Measurements from ENCODE around the gene PPP6R1. TPM values are rescaled to one million over a fixed set of nuclear protein-coding genes. Genes with fewer than 3 reads are reported as not detected.
A peak's percentile ranks its signal among the peaks of the same experiment; 100 is the strongest.

The PPP6R1 gene
- total and polyA plus RNA-seq, 2 of the 13 experiments (the other 11 are each of a cell fraction or from before 2014, with no cell fraction given): 25.8 to 54.0 TPM

- TF ChIP-seq, protein P1, sequence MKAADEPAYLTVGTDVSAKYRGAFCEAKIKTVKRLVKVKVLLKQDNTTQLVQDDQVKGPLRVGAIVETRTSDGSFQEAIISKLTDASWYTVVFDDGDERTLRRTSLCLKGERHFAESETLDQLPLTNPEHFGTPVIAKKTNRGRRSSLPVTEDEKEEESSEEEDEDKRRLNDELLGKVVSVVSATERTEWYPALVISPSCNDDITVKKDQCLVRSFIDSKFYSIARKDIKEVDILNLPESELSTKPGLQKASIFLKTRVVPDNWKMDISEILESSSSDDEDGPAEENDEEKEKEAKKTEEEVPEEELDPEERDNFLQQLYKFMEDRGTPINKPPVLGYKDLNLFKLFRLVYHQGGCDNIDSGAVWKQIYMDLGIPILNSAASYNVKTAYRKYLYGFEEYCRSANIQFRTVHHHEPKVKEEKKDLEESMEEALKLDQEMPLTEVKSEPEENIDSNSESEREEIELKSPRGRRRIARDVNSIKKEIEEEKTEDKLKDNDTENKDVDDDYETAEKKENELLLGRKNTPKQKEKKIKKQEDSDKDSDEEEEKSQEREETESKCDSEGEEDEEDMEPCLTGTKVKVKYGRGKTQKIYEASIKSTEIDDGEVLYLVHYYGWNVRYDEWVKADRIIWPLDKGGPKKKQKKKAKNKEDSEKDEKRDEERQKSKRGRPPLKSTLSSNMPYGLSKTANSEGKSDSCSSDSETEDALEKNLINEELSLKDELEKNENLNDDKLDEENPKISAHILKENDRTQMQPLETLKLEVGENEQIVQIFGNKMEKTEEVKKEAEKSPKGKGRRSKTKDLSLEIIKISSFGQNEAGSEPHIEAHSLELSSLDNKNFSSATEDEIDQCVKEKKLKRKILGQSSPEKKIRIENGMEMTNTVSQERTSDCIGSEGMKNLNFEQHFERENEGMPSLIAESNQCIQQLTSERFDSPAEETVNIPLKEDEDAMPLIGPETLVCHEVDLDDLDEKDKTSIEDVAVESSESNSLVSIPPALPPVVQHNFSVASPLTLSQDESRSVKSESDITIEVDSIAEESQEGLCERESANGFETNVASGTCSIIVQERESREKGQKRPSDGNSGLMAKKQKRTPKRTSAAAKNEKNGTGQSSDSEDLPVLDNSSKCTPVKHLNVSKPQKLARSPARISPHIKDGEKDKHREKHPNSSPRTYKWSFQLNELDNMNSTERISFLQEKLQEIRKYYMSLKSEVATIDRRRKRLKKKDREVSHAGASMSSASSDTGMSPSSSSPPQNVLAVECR (CRISPR knock-in tag; IDR thresholded peaks at IDR 0.05; ENCODE audit: borderline replicate concordance): no peak
- TF ChIP-seq RAD21 (CRISPR knock-in tag; IDR thresholded peaks at IDR 0.05) (peak; percentile 81), GATA4 (IDR thresholded peaks at IDR 0.05; ENCODE audit: borderline replicate concordance, low read depth) (no peak)
These were observed 46.4 kb downstream of the PPP6R1 start (continued) for GRCh38 chr19:55212447-55212846.

DNA sequence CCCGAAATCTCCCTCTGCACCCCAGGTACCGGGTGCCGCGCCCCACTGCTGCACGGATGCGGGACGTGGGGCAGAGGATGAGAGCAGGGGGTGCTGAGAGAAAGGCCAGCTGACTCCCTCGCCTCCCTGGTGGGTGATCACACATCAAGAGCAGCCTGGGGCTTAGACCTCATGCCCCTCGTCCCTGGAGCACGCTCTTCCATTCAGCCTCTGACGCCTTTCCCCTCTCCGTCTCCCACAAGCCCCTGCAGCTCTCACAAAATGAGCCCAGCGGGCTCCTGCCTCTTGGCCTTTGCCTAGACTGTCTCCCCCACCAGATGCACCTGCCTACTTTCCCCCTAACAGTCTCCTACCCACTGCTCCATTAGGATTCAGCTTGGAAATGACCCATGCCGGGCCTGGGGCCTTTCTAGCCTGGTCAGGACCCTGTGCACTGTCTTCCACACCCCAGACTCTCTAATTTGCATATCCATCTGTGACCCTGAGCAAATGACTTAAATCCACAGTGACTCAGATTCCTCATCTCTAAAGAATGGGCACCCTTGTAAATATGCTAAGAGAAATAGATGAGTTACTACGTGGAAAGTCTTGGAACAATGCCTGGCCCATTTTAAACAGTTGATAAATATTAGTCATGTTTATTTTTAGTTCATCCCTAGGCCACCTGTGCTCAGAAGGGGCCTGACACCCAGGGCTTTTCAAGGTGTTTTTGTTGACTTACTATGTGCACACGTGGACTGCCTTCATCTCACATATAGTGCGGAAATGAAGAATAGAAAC lies 48.9 kb downstream of the PPP6R1 start:
- Histone ChIP-seq H3K27ac (ENCODE audit: extremely low read length, insufficient read depth, low read length) (peak overlapping the region; percentile 85), H3K9ac (ENCODE audit: insufficient read depth, low read depth, low read length) (peak overlapping the region; percentile 84), H2AFZ (ENCODE audit: low read length) (no peak overlapping the region), H3K4me3 (replicated peaks in 1 of 3; ENCODE audit: insufficient read depth in 1 of 3, low read depth in 2 of 3, low read length in 3 of 3) (peak overlapping the region; percentile 19 to 69 (median 21); a peak in 3 of 6 replicates), H4K20me1 (ENCODE audit: insufficient read depth, low read length) (no peaks in the 10 kb centered on the region), H3K4me1 (ENCODE audit: insufficient read depth, low read length) (peaks cover 65% of the 10 kb centered on the region), H3K27me3 (ENCODE audit: control insufficient read depth in 1 of 2, insufficient read depth in 2 of 2, low read length in 2 of 2) (no peaks in the 10 kb centered on the region; a peak in 1 of 5 replicates), H3K9me3 (ENCODE audit: low read length) (no peaks in the 10 kb centered on the region), H3K36me3 (replicated peaks in 1 of 2; ENCODE audit: control insufficient read depth in 1 of 2, insufficient read depth in 2 of 2, low read length in 2 of 2) (peaks cover 3 to 10% of the 10 kb centered on the region in 2 experiments; a peak in 3 of 5 replicates), H3K79me2 (ENCODE audit: insufficient read depth, low read length) (peaks cover 10% of the 10 kb centered on the region), H3K4me2 (ENCODE audit: low read depth, low read length) (peak overlapping the region; percentile 93)
- in situ Hi-C loops (cut with HindIII; ENCODE audit: extremely low pct_ligation_motif_present, low pct_unique_long_range_greater_than_20kb) (no loop called here), intact Hi-C loops (cut with micrococcal nuclease; ENCODE audit: unreplicated experiment) (no loop called here)
- FAIRE-seq (no peak), DNase-seq (ENCODE audit: low spot score) (peak; percentile 91), ATAC-seq (peak; percentile 50)
- ChIA-PET CTCF (ENCODE audit: low intra/inter-chr PET ratio, low total read pairs) (no interaction called here), POLR2A (interaction anchor here (0.6 to 3.3 kb wide), 19 partner anchors 11 to 344 kb away, joined by 3 to 43 read pairs (median 4); partner anchors contain the start of genes HSPBP1, ISOC2, KMT5C and PPP6R1)
- no TSS peak for BruUV-seq (replicated peaks)
- 21% methylated on average over 17 of the region's 17 CpGs for WGBS (ENCODE audit: low lambda C conversion rate)
- no peak for TF ChIP-seq ZNF44 (CRISPR knock-in tag; IDR thresholded peaks at IDR 0.05)
- TF ChIP-seq, protein P2, sequence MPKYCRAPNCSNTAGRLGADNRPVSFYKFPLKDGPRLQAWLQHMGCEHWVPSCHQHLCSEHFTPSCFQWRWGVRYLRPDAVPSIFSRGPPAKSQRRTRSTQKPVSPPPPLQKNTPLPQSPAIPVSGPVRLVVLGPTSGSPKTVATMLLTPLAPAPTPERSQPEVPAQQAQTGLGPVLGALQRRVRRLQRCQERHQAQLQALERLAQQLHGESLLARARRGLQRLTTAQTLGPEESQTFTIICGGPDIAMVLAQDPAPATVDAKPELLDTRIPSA (CRISPR knock-in tag; IDR thresholded peaks at IDR 0.05; ENCODE audit: borderline replicate concordance): no peak
- TF ChIP-seq HOXA7 (CRISPR knock-in tag; IDR thresholded peaks at IDR 0.05): no peak
- TF ChIP-seq ZBTB2 (CRISPR knock-in tag; IDR thresholded peaks at IDR 0.05; ENCODE audit: low read depth): no peak
- no peak for TF ChIP-seq NR2F2 (IDR thresholded peaks at IDR 0.05; ENCODE audit: borderline replicate concordance, low read depth)
- TF ChIP-seq, protein P3, sequence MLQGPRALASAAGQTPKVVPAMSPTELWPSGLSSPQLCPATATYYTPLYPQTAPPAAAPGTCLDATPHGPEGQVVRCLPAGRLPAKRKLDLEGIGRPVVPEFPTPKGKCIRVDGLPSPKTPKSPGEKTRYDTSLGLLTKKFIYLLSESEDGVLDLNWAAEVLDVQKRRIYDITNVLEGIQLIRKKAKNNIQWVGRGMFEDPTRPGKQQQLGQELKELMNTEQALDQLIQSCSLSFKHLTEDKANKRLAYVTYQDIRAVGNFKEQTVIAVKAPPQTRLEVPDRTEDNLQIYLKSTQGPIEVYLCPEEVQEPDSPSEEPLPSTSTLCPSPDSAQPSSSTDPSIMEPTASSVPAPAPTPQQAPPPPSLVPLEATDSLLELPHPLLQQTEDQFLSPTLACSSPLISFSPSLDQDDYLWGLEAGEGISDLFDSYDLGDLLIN (CRISPR knock-in tag; IDR thresholded peaks at IDR 0.05; ENCODE audit: borderline replicate concordance): no peak
- TF ChIP-seq ZFP36L1 (CRISPR knock-in tag; IDR thresholded peaks at IDR 0.05): no peak
- no peak for TF ChIP-seq CCAR2 (optimal IDR thresholded peaks at IDR 0.05; ENCODE audit: low read depth, low read length)
- peak; percentile 45; the same call in 1 of the 2 replicates for TF ChIP-seq KMT2B (CRISPR knock-in tag; IDR thresholded peaks at IDR 0.05)
- no peak for TF ChIP-seq ZNF224 (CRISPR knock-in tag; IDR thresholded peaks at IDR 0.05)
